Endodermal cell (in vitro differentiated cells): ENCODE data around the gene SUPT4H1. TPM values are rescaled to one million over a fixed set of nuclear protein-coding genes. Genes with fewer than 3 reads are reported as not detected.

Experiments
- DNase-seq: peaks from one replicate; pipeline ENCODE4 v3.0.0-alpha.2; 2017
- H3K27ac ChIP-seq: 2 replicates; pipeline ENCODE4 v1.5.1; 2013; ENCODE audit warnings: mild to moderate bottlenecking, low read depth, low read length, moderate library complexity
- H3K27me3 ChIP-seq: 2 replicates; pipeline ENCODE4 v1.6.1; 2013; ENCODE audit warnings: mild to moderate bottlenecking, low read length, moderate library complexity; ENCODE audit not compliant: insufficient read depth, control insufficient read depth, poor library complexity, severe bottlenecking
- H3K36me3 ChIP-seq: 2 replicates; pipeline ENCODE4 v1.7.0; 2013; ENCODE audit warnings: mild to moderate bottlenecking, low read length, moderate library complexity; ENCODE audit not compliant: control insufficient read depth, insufficient read depth
- H3K4me1 ChIP-seq: one replicate; pipeline ENCODE4 v1.7.0; 2013; ENCODE audit warnings: low read length; ENCODE audit not compliant: control insufficient read depth, insufficient read depth
- H3K4me3 ChIP-seq: 2 replicates; pipeline ENCODE4 v1.5.1; 2013; ENCODE audit warnings: mild to moderate bottlenecking, low read length, moderate library complexity
- H3K9ac ChIP-seq: 2 replicates; pipeline ENCODE4 v1.6.1; 2013; ENCODE audit warnings: mild to moderate bottlenecking, low read length, moderate library complexity; ENCODE audit not compliant: poor library complexity, severe bottlenecking; ENCODE audit errors: extremely low read depth
- H3K9me3 ChIP-seq: 2 replicates; pipeline ENCODE4 v1.6.1; 2013; ENCODE audit warnings: mild to moderate bottlenecking, low read length, moderate library complexity; ENCODE audit not compliant: control insufficient read depth
- H3K27ac Mint-ChIP-seq: 2 replicates; pipeline ENCODE4 v1.8.0; 2020; ENCODE audit warnings: mixed read lengths
- H3K27me3 Mint-ChIP-seq: 2 replicates; pipeline ENCODE4 v1.8.0; 2021; ENCODE audit warnings: mild to moderate bottlenecking, mixed read lengths; ENCODE audit not compliant: insufficient read depth
- H3K36me3 Mint-ChIP-seq: 2 replicates; pipeline ENCODE4 v1.8.0; 2020; ENCODE audit warnings: low read depth, mixed read lengths
- H3K4me1 Mint-ChIP-seq: 2 replicates; pipeline ENCODE4 v1.8.0; 2020; ENCODE audit warnings: mixed read lengths
- H3K4me3 Mint-ChIP-seq: 2 replicates; pipeline ENCODE4 v1.8.0; 2020; ENCODE audit warnings: mild to moderate bottlenecking, moderate library complexity, mixed read lengths
- H3K9me3 Mint-ChIP-seq: 2 replicates; pipeline ENCODE4 v1.8.0; 2020; ENCODE audit warnings: mild to moderate bottlenecking, mixed read lengths
- CTCF ChIP-seq: fragments of 200-600 bp; sonication (generic); conservative IDR thresholded peaks from 2 replicates; pipeline ENCODE4 v1.5.0; 2021; ENCODE audit warnings: antibody characterized with exemption, mild to moderate bottlenecking
- WGBS, 2 experiments: methylation state at CpG; one replicate each; pipeline versions ENCODE4 v1.1.5 to v1.1.7; 2013; ENCODE audit warnings: missing lambda C conversion rate in 2 of 2, mixed read lengths in 1 of 2; ENCODE audit not compliant: insufficient coverage in 1 of 2, insufficient read length in 1 of 2; 5-methylcytosine and 5-hydroxymethylcytosine counted together
- total RNA-seq, 2 donors: library from RNA; stranded (reverse); fragmentation: NEBNext Ultra II Directional in 1 of 2; extraction: Animal tissue kit (Norgen Biotek cat#: 25700) in 1 of 2; gene quantifications; 2 replicates in 1 of 2; 3 replicates in 1 of 2; pipeline ENCODE4 v1.2.1, GENCODE V29; 2021

Gene SUPT4H1
- total RNA-seq, 2 donors from 2014 or later: 97.2 to 98.8 TPM

- Mint-ChIP-seq H3K4me3 (no peak overlapping the region), H3K27me3 (peaks cover 3% of the 10 kb centered on the region), H3K27ac (no peak overlapping the region), H3K36me3 (peaks cover 4% of the 10 kb centered on the region), H3K4me1 (no peaks in the 10 kb centered on the region), H3K9me3 (no peaks in the 10 kb centered on the region)
- Histone ChIP-seq H3K4me1 (no peaks in the 10 kb centered on the region), H3K27me3 (no peaks in the 10 kb centered on the region), H3K4me3 (no peak overlapping the region), H3K9ac (no peak overlapping the region), H3K27ac (no peak overlapping the region), H3K9me3 (no peaks in the 10 kb centered on the region), H3K36me3 (no peaks in the 10 kb centered on the region)
- no peak for DNase-seq
- WGBS, 2 experiments: 91 to 100% methylated on average over 6 of the region's 6 CpGs
- no peak for TF ChIP-seq CTCF
These were observed 36.7 kb downstream of the SUPT4H1 start for GRCh38 chr17:58315281-58315711.

GRCh38 chr17:58314706-58315015 lies 37.3 kb downstream of the SUPT4H1 start:
- no peak overlapping the region for H3K27ac Mint-ChIP-seq
- H3K36me3 Mint-ChIP-seq: peaks cover 4% of the 10 kb centered on the region
- Histone ChIP-seq H3K4me3 (no peak overlapping the region), H3K27me3 (no peaks in the 10 kb centered on the region), H3K9ac (no peak overlapping the region), H3K9me3 (no peaks in the 10 kb centered on the region), H3K27ac (no peak overlapping the region), H3K4me1 (no peaks in the 10 kb centered on the region), H3K36me3 (no peaks in the 10 kb centered on the region)
- H3K4me3 Mint-ChIP-seq: no peak overlapping the region
- no peak for DNase-seq
- peaks cover 2% of the 10 kb centered on the region for H3K27me3 Mint-ChIP-seq
- WGBS, 2 experiments: 76 to 94% methylated on average over 3 to 6 of the region's 6 CpGs
- no peak for TF ChIP-seq CTCF
- H3K9me3 Mint-ChIP-seq: no peaks in the 10 kb centered on the region
- H3K4me1 Mint-ChIP-seq: no peaks in the 10 kb centered on the region

- H3K4me3 Mint-ChIP-seq: no peak overlapping the region
- 88 to 91% methylated on average over 6 of the region's 7 CpGs for WGBS, 2 experiments
These were observed 37.9 kb downstream of the SUPT4H1 start for GRCh38 chr17:58313815-58314705.

More at GRCh38 chr17:58313815-58314705, 37.9 kb downstream of the SUPT4H1 start:
- H3K9me3 Mint-ChIP-seq: no peaks in the 10 kb centered on the region
- Histone ChIP-seq H3K27ac (no peak overlapping the region), H3K9ac (no peak overlapping the region), H3K36me3 (no peaks in the 10 kb centered on the region), H3K4me1 (no peaks in the 10 kb centered on the region), H3K9me3 (no peaks in the 10 kb centered on the region), H3K27me3 (no peaks in the 10 kb centered on the region), H3K4me3 (no peak overlapping the region)
- no peak for TF ChIP-seq CTCF
- H3K36me3 Mint-ChIP-seq: peaks cover 4% of the 10 kb centered on the region
- H3K27ac Mint-ChIP-seq: no peak overlapping the region
- H3K4me1 Mint-ChIP-seq: no peaks in the 10 kb centered on the region
- peaks cover 2% of the 10 kb centered on the region for H3K27me3 Mint-ChIP-seq
- no peak for DNase-seq
